GM23338 (cell line): Measurements from ENCODE around the gene ABCC6. TPM values are rescaled to one million over a fixed set of nuclear protein-coding genes. Genes with fewer than 3 reads are reported as not detected.

Experiments
- ATAC-seq: fragments of 200-7000 bp; cut with Tn5 transposase; 3 replicates; pipeline ENCODE4 v1.9.1; 2020
- DNase-seq: peaks from one replicate; pipeline ENCODE4 v3.0.0-alpha.2; 2015; ENCODE audit warnings: low spot score
- H2AFZ ChIP-seq: fragments of 200-600 bp; sonication (generic); 2 replicates; pipeline ENCODE4 v1.8.0; 2016; ENCODE audit warnings: antibody characterized with exemption, mild to moderate bottlenecking, moderate library complexity
- H3F3A ChIP-seq: fragments of 200-600 bp; sonication (generic); replicated peaks from 2 replicates; pipeline ENCODE4 v1.8.0; 2017; ENCODE audit warnings: antibody characterized with exemption, mixed run types, low read depth
- H3K27ac ChIP-seq: fragments of 200-600 bp; sonication (generic); 2 replicates; pipeline ENCODE4 v1.6.1; 2016; ENCODE audit warnings: low read depth
- H3K27me3 ChIP-seq: fragments of 200-600 bp; sonication (generic); 2 replicates; pipeline ENCODE4 v1.8.0; 2016; ENCODE audit warnings: mild to moderate bottlenecking, mixed run types, moderate library complexity; ENCODE audit not compliant: insufficient read depth
- H3K36me3 ChIP-seq: fragments of 200-600 bp; sonication (generic); 2 replicates; pipeline ENCODE4 v1.8.0; 2016; ENCODE audit warnings: mild to moderate bottlenecking; ENCODE audit not compliant: insufficient read depth
- H3K4me1 ChIP-seq: fragments of 200-600 bp; sonication (generic); 2 replicates; pipeline ENCODE4 v1.8.0; 2016; ENCODE audit warnings: mild to moderate bottlenecking, moderate library complexity; ENCODE audit not compliant: insufficient read depth
- H3K4me2 ChIP-seq: fragments of 200-600 bp; sonication (generic); 2 replicates; pipeline ENCODE4 v1.7.1; 2017; ENCODE audit warnings: mixed run types
- H3K4me3 ChIP-seq: fragments of 200-600 bp; sonication (generic); 2 replicates; pipeline ENCODE4 v1.6.1; 2016; ENCODE audit warnings: mixed run types
- H3K79me2 ChIP-seq: fragments of 200-600 bp; sonication (generic); replicated peaks from 2 replicates; pipeline ENCODE4 v1.8.0; 2017; ENCODE audit warnings: mild to moderate bottlenecking; ENCODE audit not compliant: insufficient read depth
- H3K9me2 ChIP-seq: fragments of 200-600 bp; sonication (generic); 2 replicates; pipeline ENCODE4 v1.8.0; 2017; ENCODE audit not compliant: insufficient read depth
- H4K20me1 ChIP-seq: fragments of 200-600 bp; sonication (generic); replicated peaks from 2 replicates; pipeline ENCODE4 v1.8.0; 2017; ENCODE audit warnings: mild to moderate bottlenecking; ENCODE audit not compliant: insufficient read depth
- H3K27ac Mint-ChIP-seq: 2 replicates; pipeline ENCODE4 v1.8.0; 2020; ENCODE audit warnings: inconsistent platforms, mild to moderate bottlenecking, moderate library complexity, mixed read lengths
- H3K27me3 Mint-ChIP-seq: 3 replicates; pipeline ENCODE4 v1.8.0; 2022; ENCODE audit warnings: low read depth, mild to moderate bottlenecking, moderate library complexity, mixed read lengths, inconsistent platforms; ENCODE audit not compliant: insufficient read depth, poor library complexity
- H3K36me3 Mint-ChIP-seq: 3 replicates; pipeline ENCODE4 v1.8.0; 2021; ENCODE audit warnings: low read depth, mild to moderate bottlenecking, inconsistent platforms, moderate library complexity, mixed read lengths
- H3K4me1 Mint-ChIP-seq: 3 replicates; pipeline ENCODE4 v1.8.0; 2020; ENCODE audit warnings: mild to moderate bottlenecking, inconsistent platforms, mixed read lengths
- H3K4me3 Mint-ChIP-seq: 3 replicates; pipeline ENCODE4 v1.8.0; 2021; ENCODE audit warnings: moderate library complexity, mild to moderate bottlenecking, inconsistent platforms, mixed read lengths
- H3K9me3 Mint-ChIP-seq: 3 replicates; pipeline ENCODE4 v1.8.0; 2020; ENCODE audit warnings: moderate library complexity, mild to moderate bottlenecking, inconsistent platforms, mixed read lengths
- CREB1 ChIP-seq: fragments of 250-450 bp; sonication (Bioruptor Pico); IDR thresholded peaks from 2 replicates; pipeline ENCODE4 v1.5.0; 2020; ENCODE audit warnings: low read depth, mild to moderate bottlenecking, moderate library complexity
- EZH2 ChIP-seq: fragments of 200-600 bp; sonication (generic); IDR thresholded peaks from one replicate; pipeline ENCODE4 v1.8.0; 2017; ENCODE audit warnings: antibody characterized with exemption, mild to moderate bottlenecking, low read depth; ENCODE audit not compliant: unreplicated experiment
- EZH2phosphoT487 ChIP-seq: fragments of 200-600 bp; sonication (generic); IDR thresholded peaks from one replicate; pipeline ENCODE4 v1.8.1; 2018; ENCODE audit warnings: antibody characterized with exemption; ENCODE audit not compliant: unreplicated experiment
- JUNB ChIP-seq: IDR thresholded peaks from one replicate; pipeline ENCODE4 v1.6.1; 2016; ENCODE audit warnings: antibody characterized with exemption; ENCODE audit not compliant: unreplicated experiment
- NANOG ChIP-seq: IDR thresholded peaks from 2 replicates; pipeline ENCODE4 v1.6.1; 2016; ENCODE audit warnings: antibody characterized with exemption, borderline replicate concordance
- POLR2AphosphoS5 ChIP-seq: IDR thresholded peaks from 2 replicates; pipeline ENCODE4 v1.6.1; 2016; ENCODE audit warnings: antibody characterized with exemption, low read depth
- STAT1 ChIP-seq: IDR thresholded peaks from one replicate; pipeline ENCODE4 v1.6.1; 2016; ENCODE audit warnings: antibody characterized with exemption; ENCODE audit not compliant: unreplicated experiment
- ZNF114 ChIP-seq: fragments of 250-450 bp; sonication (Bioruptor Pico); IDR thresholded peaks from 2 replicates; pipeline ENCODE4 v1.5.0; 2020; ENCODE audit warnings: mild to moderate bottlenecking, moderate library complexity
- ZNF331 ChIP-seq: fragments of 250-450 bp; sonication (Bioruptor Pico); IDR thresholded peaks from 2 replicates; pipeline ENCODE4 v1.5.0; 2020; ENCODE audit warnings: low read depth, mild to moderate bottlenecking, moderate library complexity
- polyA plus RNA-seq: library from polyadenylated mRNA; unstranded; fragments of >200 nt; fragmentation: Nextera tagmentation; extraction: Ambion mirVana; gene quantifications from 2 replicates; pipeline ENCODE4 v1.2.1, GENCODE V29; 2016
- total RNA-seq: library from RNA; depleted of rRNA; stranded (reverse); fragments of >200 nt; shearing (Covaris generic); gene quantifications from 2 replicates; pipeline ENCODE4 v1.2.3, GENCODE V29; 2014
- TF ChIP-seq, protein P1 (sequence below): IDR thresholded peaks from one replicate; pipeline ENCODE4 v1.6.1; 2018; ENCODE audit warnings: antibody characterized with exemption; ENCODE audit not compliant: unreplicated experiment
- TF ChIP-seq, protein P2 (sequence below): fragments of 250-450 bp; sonication (Bioruptor Pico); IDR thresholded peaks from 2 replicates; pipeline ENCODE4 v1.5.0; 2020; ENCODE audit warnings: mild to moderate bottlenecking, moderate library complexity
- TF ChIP-seq, protein P3 (sequence below): IDR thresholded peaks from 2 replicates; pipeline ENCODE4 v1.6.1; 2016; ENCODE audit warnings: antibody characterized with exemption
- TF ChIP-seq, protein P4 (sequence below), 2 experiments: fragments of 200-600 bp in 1 of 2; sonication (generic) in 1 of 2; conservative IDR thresholded peaks; 2 replicates each; pipeline versions ENCODE4 v1.5.1 to v1.6.1; 2016 to 2017; ENCODE audit warnings: antibody characterized with exemption in 2 of 2, low read depth in 2 of 2, mild to moderate bottlenecking in 2 of 2, moderate library complexity in 1 of 2

Gene ABCC6
- total and polyA plus RNA-seq, 2 experiments from 2014 or later: 0.73 to 2.8 TPM

DNA sequence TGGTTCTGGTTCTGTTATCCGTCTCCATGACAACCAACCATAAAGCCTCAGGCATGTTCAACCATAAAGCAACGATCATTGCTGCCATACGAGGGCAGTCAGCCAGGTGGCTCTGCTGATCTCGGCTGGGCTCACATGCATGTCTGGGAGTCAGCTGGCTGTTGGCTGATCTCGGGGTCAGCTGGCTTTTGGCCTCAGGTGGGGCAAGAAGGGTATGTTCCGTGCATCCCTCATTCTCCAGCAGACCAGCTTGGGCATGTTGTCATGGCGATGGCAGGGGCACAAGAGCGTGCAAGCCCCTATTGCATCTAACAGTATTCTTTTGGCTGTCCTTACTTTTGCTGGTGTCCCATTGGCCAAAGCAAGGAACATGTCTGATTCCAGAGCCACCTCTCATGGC lies 86.2 kb downstream of the ABCC6 start:
- no peak overlapping the region for H2AFZ ChIP-seq
- H4K20me1 ChIP-seq: peaks cover 8% of the 10 kb centered on the region
- H3K27ac Mint-ChIP-seq: no peak overlapping the region
- H3K27ac ChIP-seq: no peak overlapping the region
- no peak overlapping the region for H3K4me3 Mint-ChIP-seq
- 0 out of 2 replicates have a peak, but pooled peaks cover under 1% of the 10 kb centered on the region for H3F3A ChIP-seq
- H3K4me2 ChIP-seq: no peak overlapping the region
- peaks cover 4% of the 10 kb centered on the region; the same call in 2 of the 3 replicates for H3K4me1 Mint-ChIP-seq
- no peaks in the 10 kb centered on the region for H3K9me3 Mint-ChIP-seq
- no peaks in the 10 kb centered on the region for H3K79me2 ChIP-seq
- no peaks in the 10 kb centered on the region for H3K27me3 ChIP-seq
- TF ChIP-seq ZNF331 (CRISPR knock-in tag) (no peak), NANOG (no peak), POLR2AphosphoS5 (no peak), STAT1 (no peak), CREB1 (CRISPR knock-in tag) (no peak), JUNB (no peak), EZH2phosphoT487 (no peak), ZNF114 (CRISPR knock-in tag) (no peak), EZH2 (no peak)
- TF ChIP-seq, protein P1, sequence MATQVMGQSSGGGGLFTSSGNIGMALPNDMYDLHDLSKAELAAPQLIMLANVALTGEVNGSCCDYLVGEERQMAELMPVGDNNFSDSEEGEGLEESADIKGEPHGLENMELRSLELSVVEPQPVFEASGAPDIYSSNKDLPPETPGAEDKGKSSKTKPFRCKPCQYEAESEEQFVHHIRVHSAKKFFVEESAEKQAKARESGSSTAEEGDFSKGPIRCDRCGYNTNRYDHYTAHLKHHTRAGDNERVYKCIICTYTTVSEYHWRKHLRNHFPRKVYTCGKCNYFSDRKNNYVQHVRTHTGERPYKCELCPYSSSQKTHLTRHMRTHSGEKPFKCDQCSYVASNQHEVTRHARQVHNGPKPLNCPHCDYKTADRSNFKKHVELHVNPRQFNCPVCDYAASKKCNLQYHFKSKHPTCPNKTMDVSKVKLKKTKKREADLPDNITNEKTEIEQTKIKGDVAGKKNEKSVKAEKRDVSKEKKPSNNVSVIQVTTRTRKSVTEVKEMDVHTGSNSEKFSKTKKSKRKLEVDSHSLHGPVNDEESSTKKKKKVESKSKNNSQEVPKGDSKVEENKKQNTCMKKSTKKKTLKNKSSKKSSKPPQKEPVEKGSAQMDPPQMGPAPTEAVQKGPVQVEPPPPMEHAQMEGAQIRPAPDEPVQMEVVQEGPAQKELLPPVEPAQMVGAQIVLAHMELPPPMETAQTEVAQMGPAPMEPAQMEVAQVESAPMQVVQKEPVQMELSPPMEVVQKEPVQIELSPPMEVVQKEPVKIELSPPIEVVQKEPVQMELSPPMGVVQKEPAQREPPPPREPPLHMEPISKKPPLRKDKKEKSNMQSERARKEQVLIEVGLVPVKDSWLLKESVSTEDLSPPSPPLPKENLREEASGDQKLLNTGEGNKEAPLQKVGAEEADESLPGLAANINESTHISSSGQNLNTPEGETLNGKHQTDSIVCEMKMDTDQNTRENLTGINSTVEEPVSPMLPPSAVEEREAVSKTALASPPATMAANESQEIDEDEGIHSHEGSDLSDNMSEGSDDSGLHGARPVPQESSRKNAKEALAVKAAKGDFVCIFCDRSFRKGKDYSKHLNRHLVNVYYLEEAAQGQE: no peak
- TF ChIP-seq, protein P2, sequence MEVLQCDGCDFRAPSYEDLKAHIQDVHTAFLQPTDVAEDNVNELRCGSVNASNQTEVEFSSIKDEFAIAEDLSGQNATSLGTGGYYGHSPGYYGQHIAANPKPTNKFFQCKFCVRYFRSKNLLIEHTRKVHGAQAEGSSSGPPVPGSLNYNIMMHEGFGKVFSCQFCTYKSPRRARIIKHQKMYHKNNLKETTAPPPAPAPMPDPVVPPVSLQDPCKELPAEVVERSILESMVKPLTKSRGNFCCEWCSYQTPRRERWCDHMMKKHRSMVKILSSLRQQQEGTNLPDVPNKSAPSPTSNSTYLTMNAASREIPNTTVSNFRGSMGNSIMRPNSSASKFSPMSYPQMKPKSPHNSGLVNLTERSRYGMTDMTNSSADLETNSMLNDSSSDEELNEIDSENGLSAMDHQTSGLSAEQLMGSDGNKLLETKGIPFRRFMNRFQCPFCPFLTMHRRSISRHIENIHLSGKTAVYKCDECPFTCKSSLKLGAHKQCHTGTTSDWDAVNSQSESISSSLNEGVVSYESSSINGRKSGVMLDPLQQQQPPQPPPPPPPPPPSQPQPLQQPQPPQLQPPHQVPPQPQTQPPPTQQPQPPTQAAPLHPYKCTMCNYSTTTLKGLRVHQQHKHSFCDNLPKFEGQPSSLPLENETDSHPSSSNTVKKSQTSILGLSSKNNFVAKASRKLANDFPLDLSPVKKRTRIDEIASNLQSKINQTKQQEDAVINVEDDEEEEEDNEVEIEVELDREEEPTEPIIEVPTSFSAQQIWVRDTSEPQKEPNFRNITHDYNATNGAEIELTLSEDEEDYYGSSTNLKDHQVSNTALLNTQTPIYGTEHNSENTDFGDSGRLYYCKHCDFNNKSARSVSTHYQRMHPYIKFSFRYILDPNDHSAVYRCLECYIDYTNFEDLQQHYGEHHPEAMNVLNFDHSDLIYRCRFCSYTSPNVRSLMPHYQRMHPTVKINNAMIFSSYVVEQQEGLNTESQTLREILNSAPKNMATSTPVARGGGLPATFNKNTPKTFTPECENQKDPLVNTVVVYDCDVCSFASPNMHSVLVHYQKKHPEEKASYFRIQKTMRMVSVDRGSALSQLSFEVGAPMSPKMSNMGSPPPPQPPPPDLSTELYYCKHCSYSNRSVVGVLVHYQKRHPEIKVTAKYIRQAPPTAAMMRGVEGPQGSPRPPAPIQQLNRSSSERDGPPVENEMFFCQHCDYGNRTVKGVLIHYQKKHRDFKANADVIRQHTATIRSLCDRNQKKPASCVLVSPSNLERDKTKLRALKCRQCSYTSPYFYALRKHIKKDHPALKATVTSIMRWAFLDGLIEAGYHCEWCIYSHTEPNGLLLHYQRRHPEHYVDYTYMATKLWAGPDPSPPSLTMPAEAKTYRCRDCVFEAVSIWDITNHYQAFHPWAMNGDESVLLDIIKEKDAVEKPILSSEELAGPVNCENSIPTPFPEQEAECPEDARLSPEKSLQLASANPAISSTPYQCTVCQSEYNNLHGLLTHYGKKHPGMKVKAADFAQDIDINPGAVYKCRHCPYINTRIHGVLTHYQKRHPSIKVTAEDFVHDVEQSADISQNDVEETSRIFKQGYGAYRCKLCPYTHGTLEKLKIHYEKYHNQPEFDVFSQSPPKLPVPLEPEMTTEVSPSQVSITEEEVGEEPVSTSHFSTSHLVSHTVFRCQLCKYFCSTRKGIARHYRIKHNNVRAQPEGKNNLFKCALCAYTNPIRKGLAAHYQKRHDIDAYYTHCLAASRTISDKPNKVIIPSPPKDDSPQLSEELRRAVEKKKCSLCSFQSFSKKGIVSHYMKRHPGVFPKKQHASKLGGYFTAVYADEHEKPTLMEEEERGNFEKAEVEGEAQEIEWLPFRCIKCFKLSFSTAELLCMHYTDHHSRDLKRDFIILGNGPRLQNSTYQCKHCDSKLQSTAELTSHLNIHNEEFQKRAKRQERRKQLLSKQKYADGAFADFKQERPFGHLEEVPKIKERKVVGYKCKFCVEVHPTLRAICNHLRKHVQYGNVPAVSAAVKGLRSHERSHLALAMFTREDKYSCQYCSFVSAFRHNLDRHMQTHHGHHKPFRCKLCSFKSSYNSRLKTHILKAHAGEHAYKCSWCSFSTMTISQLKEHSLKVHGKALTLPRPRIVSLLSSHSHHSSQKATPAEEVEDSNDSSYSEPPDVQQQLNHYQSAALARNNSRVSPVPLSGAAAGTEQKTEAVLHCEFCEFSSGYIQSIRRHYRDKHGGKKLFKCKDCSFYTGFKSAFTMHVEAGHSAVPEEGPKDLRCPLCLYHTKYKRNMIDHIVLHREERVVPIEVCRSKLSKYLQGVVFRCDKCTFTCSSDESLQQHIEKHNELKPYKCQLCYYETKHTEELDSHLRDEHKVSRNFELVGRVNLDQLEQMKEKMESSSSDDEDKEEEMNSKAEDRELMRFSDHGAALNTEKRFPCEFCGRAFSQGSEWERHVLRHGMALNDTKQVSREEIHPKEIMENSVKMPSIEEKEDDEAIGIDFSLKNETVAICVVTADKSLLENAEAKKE (CRISPR knock-in tag): no peak
- TF ChIP-seq, protein P3, sequence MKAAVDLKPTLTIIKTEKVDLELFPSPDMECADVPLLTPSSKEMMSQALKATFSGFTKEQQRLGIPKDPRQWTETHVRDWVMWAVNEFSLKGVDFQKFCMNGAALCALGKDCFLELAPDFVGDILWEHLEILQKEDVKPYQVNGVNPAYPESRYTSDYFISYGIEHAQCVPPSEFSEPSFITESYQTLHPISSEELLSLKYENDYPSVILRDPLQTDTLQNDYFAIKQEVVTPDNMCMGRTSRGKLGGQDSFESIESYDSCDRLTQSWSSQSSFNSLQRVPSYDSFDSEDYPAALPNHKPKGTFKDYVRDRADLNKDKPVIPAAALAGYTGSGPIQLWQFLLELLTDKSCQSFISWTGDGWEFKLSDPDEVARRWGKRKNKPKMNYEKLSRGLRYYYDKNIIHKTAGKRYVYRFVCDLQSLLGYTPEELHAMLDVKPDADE: no peak
- TF ChIP-seq, protein P4, sequence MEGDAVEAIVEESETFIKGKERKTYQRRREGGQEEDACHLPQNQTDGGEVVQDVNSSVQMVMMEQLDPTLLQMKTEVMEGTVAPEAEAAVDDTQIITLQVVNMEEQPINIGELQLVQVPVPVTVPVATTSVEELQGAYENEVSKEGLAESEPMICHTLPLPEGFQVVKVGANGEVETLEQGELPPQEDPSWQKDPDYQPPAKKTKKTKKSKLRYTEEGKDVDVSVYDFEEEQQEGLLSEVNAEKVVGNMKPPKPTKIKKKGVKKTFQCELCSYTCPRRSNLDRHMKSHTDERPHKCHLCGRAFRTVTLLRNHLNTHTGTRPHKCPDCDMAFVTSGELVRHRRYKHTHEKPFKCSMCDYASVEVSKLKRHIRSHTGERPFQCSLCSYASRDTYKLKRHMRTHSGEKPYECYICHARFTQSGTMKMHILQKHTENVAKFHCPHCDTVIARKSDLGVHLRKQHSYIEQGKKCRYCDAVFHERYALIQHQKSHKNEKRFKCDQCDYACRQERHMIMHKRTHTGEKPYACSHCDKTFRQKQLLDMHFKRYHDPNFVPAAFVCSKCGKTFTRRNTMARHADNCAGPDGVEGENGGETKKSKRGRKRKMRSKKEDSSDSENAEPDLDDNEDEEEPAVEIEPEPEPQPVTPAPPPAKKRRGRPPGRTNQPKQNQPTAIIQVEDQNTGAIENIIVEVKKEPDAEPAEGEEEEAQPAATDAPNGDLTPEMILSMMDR (conservative IDR thresholded peaks at IDR 0.05; ENCODE audit: low read depth in 2 of 2): no peak; a peak in 1 of 4 replicates
- no peak overlapping the region for H3K4me3 ChIP-seq
- peaks cover 89% of the 10 kb centered on the region for H3K36me3 Mint-ChIP-seq
- peaks cover 9% of the 10 kb centered on the region for H3K27me3 Mint-ChIP-seq
- DNase-seq (no peak), ATAC-seq (no peak)
- H3K9me2 ChIP-seq: no peaks in the 10 kb centered on the region
- peaks cover 35% of the 10 kb centered on the region for H3K36me3 ChIP-seq
- H3K4me1 ChIP-seq: no peaks in the 10 kb centered on the region
